SW480 (cell line): ENCODE measurements around the gene FN3K.

ENCODE experiments used
- DNase-seq: peaks from one replicate; pipeline ENCODE4 v3.0.0-alpha.2; 2016; ENCODE audit warnings: low spot score

FN3K gene

GRCh38 chr17:82703935-82704865 lies 31.2 kb upstream of the FN3K start:
- peak; percentile 70 for DNase-seq

DNA sequence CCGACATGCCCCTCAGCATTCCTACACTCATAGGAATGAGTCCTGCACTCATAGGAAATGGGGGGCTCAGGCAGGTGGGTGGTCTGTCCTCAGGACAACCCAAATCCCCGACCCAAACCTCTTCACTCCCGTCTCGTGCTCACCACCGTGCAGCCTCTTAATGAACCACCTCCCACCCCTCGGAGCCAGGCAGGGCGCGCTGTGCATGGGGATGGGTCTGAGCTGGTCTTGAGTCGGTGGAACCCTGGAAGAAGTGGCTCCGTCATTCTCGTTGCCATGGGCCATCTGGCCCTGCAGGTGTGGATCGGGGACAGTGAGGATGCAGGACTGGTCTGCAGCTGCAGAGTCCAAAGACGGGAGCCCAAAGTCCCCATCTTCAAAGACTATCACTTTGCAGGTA lies 30.5 kb upstream of the FN3K start:
- DNase-seq, result no peak

- no peak for DNase-seq
Observed at GRCh38 chr17:82705756-82706155, 29.7 kb upstream of the FN3K start.

DNA sequence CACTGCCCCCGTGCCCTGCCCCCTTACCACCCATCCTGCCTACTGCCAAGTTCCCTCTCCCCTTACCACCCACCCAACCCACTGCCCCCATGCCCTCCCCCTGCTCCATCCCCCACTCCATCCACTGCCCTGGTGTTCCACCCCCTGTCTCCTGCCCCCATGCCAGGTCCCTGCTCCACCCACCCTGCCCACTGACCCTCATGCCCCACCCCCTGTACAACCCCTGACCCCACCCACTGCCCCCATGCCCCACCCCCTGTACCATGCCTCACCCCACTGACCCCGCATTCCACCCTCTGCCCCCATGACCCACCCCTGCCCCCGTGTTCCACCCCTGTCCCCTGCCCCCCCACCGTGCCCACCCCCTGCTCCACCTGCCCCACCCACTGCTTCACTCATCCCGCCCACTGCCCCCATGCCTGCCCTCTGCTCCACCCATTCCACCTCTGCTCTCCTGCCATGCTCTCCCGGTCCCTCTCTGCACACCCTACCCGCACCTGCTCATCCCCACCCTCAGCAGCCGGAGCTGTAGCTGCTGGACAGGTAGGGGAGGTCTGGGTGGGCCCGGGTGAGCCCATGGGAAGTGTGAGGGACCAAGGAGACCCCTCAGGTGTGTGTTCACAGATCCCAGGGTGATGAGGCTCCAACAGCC lies 26.3 kb upstream of the FN3K start:
- no peak for DNase-seq

DNA sequence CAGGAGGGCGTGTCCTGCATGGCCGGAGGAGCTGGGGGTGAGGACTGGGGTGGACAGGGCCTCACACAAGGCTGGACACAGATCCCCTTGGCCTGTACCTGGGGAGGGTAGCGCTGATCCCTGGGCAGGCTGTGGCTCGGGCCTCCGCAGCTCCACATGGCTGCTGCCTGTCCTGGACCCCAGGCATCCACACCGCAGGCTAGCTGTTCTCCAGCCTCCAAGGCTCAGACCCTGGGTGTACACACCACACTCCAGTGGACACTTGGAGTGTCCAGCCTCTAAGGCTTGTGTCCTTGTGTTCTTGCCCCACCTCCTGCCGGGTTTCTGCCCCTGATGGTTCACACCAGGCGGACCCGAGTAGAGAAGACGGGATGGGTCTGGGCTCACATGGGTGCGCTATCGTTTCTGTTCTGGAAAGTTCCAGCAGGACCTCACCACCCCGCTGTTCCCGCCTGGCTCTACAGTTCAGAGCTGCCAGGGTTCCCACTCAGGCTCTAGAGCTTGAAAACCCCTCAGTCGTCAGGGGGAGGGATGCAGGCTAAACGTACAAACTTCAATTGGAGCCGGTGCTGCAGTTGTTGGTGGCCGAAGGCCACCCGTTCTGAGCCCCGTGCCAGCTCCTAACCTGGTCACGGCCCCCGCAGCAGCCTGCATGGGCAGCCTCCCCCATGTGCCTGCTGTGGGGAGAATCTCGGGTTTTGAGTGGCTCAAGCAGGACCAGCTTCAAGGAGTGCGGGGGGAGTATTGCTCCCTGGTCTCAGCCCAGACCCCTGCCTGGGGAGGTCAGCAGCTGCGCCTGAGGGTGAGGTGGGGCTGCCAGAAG lies 25.5 kb upstream of the FN3K start:
- DNase-seq, result no peak

DNA sequence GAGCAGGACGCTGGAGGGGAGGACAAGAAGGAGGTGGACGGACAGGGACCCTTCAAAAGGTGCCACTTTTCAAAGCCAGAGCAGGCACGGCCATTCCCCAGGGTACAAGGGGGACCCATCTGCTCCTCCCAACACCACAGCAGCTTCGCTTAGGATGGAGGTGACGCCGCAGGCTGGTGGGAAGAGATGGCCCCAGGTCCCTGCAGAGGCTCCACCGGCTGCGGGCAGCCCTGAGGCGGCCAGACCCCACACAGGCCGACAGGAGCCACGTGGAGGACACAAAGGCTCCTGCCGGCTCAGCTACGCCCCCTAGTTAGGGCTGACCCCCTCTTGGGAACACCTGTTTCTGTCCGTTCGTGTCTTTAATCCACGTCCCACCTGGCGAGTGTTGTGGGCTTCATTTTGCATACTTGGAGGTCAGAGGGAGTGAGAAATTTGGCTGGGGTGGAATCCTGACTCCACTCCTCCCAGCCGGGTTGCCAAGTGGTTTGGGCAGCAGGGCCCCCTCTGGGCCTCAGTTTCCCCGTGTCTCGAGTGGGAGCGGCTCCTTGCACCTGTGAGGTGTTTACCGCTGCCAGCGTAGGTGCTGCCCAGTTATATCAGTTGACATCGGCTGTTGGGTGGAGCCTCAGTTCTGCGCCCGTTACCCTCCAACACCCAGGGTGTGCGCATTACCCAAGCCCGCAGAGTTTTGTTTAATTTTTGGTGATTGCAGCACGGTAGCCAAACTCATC lies 24.7 kb upstream of the FN3K start:
- no peak for DNase-seq

- DNase-seq, result no peak
Observed at GRCh38 chr17:82713071-82713723, 22.2 kb upstream of the FN3K start.

DNA sequence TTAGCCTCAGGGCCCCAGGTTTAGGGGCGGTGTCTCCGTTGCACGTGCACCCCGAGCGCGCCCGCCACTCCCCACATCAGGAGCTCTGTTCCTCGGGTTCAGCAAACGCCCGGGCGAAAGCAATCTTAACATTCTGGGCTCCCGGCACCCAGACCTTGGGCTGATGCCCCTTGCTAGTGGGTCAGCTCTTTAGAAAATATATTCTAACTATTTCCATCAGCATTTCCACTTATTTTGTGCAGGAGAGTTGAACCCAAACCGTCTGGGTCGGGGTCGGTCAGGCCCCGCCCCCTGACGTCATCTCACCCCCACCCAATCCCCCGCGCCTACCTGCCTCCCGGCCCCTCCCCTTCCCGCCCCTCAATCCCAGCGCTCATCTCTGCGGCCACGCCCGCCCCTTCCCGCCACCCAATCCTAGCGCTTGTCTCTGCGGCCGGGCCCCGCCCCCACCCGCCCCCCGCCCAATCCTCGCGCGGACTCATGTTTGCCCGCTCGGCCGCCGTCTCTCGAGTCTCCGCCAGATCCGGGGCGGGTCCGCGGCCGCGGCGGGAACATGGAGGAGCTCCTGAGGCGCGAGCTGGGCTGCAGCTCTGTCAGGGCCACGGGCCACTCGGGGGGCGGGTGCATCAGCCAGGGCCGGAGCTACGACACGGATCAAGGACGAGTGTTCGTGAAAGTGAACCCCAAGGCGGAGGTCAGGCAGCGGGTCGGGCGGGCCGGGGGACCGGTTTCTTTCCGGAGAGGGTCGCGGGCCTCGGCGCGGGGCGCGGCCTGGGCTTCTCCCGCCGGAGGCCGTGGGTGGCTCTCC lies 19.0 kb upstream of the FN3K start, which contains the start of gene FN3KRP:
Gene FN3KRP, plus strand, starts transcription at position 504 of the 808 bp plus-strand sequence. Its CDS starts 50 bp downstream, at position 554.
- peak; percentile 84 for DNase-seq

GRCh38 chr17:82718986-82719685 lies 16.3 kb upstream of the FN3K start:
- no peak for DNase-seq

DNA sequence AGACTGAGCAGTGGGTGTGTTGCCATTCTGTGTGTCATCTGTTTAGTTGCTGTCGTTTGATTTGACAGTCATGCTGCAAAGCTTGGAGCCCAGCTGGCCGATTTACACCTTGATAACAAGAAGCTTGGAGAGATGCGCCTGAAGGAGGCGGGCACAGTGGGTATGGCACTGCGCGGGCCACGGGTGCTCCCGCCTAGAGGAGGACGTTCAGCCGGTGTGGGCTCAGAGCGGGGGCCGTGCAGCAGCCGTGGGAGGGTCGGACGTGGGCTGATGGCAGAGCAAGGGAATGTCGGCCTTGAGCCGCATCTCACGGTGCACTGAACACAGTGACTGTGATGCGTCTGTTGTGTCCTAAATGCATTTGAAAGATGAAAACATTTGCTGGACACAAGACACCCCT lies 15.2 kb upstream of the FN3K start:
- DNase-seq, result no peak

DNA sequence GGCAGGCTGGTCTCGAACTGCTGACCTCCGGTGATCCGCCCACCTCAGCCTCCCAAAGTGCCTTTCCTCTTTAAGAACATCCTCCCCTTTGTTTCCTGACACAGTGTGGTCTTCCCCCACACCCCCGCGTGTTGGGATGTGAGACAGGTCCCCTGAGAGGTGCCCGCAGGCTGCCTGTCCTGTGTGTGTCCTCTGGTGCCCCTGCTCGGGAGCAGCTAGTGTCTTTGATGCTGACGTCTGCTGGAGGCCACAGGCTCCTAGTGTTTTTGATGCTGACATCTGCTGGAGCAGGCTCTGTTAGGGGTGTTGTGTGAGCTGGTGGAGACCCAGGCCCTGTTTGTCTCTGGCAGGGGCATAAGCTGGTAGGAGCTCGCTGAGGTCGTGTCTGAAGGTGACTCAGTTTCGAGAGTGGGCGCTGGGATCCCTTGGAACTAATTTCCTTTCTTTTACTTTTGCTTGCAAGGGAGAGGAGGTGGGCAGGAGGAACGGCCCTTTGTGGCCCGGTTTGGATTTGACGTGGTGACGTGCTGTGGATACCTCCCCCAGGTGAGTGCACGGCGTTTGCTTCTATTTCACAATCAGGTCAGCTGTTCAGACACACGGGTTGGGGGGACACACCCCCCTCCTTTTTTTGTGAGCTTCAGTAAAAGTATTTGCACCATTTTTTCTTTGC lies 12.9 kb upstream of the FN3K start:
- DNase-seq, result no peak

DNA sequence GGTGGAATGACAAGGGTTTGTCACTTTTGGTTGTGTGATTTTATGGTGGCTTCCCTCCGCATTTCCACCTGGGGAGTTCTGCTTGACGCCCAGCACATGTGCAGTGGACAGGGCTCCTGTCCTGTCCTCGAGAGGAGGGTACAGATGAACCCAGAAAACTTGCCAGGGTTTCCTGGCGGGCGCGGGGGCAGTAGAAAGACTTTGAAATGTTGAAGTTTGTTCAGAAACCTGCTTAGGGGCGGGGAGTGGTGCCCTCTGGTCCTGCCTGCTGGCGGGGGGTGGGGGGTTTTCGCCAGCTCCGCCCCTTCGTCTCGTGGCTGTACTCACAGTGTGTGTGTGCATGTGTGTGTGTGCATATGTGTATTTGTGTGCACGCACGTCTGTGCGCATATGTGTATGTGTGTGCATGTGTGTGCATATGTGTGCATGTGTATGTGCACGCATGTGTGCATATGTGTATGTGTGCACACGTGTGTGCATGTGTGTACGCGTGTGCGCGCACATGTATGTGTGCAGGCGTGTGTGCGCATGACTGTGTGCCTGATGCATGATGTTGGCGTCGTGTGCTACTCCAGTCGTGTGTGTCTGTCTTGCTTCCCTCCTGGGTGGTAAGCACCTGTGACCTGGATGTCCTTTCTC lies 12.1 kb upstream of the FN3K start:
- DNase-seq, result no peak

- no peak for DNase-seq
Observed at GRCh38 chr17:82726427-82726826, 9.0 kb upstream of the FN3K start.

DNA sequence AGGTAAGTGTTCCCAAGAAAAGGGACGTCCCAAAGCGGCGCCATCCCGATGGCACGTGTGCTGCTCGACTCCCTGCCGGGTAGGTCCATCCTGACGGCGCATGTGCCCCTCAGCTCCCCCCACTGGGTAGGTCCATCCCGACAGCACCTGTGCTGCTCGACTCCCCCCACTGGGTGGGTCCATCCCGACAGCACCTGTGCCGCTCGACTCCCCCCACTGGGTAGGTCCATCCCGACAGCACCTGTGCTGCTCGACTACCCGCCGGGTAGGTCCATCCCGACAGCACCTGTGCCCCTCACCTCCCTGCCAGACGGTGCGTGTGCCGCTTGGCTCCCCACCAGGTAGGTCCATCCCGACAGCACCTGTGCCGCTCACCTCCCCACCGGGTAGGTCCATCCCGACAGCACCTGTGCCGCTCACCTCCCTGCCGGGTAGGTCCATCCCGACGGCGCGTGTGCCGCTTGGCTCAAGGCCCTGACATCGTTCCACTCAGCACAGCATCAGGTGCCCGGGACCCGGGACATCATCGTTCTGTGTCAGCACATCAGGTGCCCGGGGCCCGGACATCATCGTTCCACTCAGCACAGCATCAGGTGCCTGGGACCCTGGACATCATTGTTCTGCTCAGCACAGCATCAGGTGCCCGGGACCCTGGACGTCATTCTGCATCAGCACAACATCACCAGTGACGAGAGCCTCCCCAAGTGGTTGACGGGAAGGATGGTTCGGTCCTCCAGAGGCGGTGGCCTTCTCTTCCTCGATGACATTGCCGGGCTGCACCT lies 5.7 kb upstream of the FN3K start:
- no peak for DNase-seq

GRCh38 chr17:82732118-82732743 lies 3.2 kb upstream of the FN3K start:
- no peak for DNase-seq

GRCh38 chr17:82736511-82737185 lies 1.2 kb downstream of the FN3K start:
- DNase-seq, result no peak
